ENCODE results near the gene DCAF12.

DCAF12 gene

DNA sequence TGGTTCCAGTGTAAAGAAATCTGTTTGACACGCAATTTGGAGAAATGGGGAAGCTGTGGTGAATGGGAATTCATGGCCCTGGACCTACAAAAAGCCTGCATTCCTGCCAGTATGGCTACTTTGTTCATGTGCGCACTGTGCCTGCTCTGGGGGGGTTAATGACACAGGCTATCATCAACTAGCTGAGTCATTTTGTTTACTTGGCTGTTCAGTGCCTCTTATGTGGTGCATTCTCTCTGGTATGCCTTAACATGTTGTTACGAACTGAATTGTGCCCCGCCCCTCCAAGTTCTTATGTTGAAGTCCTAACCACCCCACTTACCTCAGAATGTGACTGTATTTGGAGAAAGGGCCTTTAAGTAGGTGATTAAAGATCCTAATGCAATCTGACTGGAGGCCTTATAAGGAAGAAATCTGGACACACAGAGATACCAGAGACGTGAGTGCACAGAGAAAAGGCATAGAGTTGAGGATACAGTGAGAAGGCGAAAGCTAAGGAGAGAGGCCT lies 31.9 kb upstream of the DCAF12 start:
- H3K4me3 ChIP-seq (ENCODE audit: control insufficient read depth, low read depth, low read length), result no peak overlapping the region
- TF ChIP-seq, protein P1, sequence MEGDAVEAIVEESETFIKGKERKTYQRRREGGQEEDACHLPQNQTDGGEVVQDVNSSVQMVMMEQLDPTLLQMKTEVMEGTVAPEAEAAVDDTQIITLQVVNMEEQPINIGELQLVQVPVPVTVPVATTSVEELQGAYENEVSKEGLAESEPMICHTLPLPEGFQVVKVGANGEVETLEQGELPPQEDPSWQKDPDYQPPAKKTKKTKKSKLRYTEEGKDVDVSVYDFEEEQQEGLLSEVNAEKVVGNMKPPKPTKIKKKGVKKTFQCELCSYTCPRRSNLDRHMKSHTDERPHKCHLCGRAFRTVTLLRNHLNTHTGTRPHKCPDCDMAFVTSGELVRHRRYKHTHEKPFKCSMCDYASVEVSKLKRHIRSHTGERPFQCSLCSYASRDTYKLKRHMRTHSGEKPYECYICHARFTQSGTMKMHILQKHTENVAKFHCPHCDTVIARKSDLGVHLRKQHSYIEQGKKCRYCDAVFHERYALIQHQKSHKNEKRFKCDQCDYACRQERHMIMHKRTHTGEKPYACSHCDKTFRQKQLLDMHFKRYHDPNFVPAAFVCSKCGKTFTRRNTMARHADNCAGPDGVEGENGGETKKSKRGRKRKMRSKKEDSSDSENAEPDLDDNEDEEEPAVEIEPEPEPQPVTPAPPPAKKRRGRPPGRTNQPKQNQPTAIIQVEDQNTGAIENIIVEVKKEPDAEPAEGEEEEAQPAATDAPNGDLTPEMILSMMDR (conservative IDR thresholded peaks at IDR 0.05; ENCODE audit: control insufficient read depth, insufficient read depth, low read depth, low read length), result no peak
- DNase-seq (ENCODE audit: low read depth), result peak; percentile 88

DNA sequence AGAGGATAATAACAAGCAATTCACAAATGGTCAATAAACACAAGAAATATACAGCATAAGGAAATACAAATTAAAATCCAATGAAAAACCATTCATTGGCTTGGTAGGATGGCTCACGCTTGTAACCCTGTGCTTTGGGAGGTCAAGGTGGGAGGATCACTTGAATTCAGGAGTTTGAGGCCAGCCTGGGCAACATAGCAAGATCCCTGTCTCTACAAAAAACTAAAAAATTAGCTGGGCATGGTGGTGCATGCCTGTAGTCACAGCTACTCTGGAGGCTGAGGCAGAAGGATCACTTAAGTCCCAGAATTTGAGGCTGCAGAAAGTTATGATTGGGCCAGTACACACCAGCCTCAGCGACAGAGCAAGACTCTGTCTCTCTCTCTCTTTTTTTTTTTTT lies 31.4 kb upstream of the DCAF12 start:
- no peak for DNase-seq (ENCODE audit: low read depth)
- no peak overlapping the region for H3K4me3 ChIP-seq (ENCODE audit: control insufficient read depth, low read depth, low read length)
- TF ChIP-seq, protein P1 (conservative IDR thresholded peaks at IDR 0.05; ENCODE audit: control insufficient read depth, insufficient read depth, low read depth, low read length), result no peak

- TF ChIP-seq, protein P1 (conservative IDR thresholded peaks at IDR 0.05; ENCODE audit: control insufficient read depth, insufficient read depth, low read depth, low read length), result no peak
- no peak overlapping the region for H3K4me3 ChIP-seq (ENCODE audit: control insufficient read depth, low read depth, low read length)
- DNase-seq (ENCODE audit: low read depth), result no peak
Measured at GRCh38 chr9:34157318-34157717, 30.8 kb upstream of the DCAF12 start.

DNA sequence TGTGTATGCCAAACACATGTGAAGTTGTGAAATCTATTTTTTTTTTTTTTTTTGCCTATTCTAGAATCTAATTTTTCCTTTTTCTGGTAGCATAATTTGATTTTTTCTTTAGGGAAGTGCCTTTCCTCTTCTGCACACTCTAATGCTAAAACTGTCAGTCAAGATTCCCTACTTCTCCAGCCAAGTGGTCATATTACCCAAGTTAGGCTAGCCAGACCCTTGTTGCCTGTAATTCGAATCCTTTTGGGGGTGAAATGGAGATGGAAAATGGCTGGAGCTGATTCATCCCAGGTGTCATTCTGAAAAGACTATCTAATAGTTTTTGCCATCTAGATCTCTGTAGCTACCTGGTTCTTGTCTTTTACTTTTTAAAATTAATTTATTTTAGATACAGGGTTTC lies 27.6 kb upstream of the DCAF12 start:
- TF ChIP-seq, protein P1 (conservative IDR thresholded peaks at IDR 0.05; ENCODE audit: control insufficient read depth, insufficient read depth, low read depth, low read length), result no peak
- DNase-seq (ENCODE audit: low read depth), result no peak

DNA sequence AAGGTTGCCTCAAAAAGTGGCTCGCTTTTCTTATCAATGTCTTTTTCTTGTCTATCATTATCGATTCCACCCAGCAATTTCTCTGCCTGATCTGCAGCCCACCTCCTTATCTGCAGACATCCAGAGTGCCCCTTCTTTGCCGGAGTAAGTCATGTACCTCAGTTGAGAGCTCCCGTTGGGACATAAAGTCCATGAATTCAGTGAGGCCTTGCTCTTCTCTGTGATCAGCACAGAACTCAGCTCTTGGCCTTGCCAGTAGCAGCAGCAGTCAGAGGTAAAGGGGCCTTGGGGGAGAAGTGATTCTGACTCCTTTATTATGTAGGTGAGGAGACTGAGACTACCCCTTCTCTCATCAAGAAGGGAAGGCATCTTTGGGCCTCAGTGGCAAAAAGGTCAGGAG lies 24.9 kb upstream of the DCAF12 start:
- H3K4me3 ChIP-seq (ENCODE audit: control insufficient read depth, low read depth, low read length), result no peak overlapping the region
- DNase-seq (ENCODE audit: low read depth), result no peak
- TF ChIP-seq, protein P1 (conservative IDR thresholded peaks at IDR 0.05; ENCODE audit: control insufficient read depth, insufficient read depth, low read depth, low read length), result no peak

More for the DNA sequence above, 27.6 kb upstream of the DCAF12 start:
- H3K4me3 ChIP-seq (ENCODE audit: control insufficient read depth, low read depth, low read length), result no peak overlapping the region

DNA sequence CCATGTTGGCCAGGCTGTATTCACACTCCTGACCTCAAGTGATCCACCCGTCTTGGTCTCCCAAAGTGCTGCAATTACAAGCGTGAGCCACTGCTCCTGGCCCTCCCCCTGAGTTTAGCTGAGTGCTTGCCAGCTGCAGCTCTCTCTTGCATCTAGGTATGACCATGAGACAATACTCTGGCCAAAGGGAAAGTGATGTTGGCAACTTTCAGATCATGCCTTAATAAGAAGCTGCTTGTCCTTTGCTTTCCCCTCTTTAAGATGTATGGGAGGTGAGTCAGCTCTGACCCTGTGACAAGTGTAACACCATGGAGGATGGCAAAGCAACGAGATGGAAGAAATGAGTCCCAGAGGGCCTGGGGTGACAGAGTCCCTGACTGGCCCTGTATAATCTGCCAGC lies 18.7 kb upstream of the DCAF12 start:
- no peak overlapping the region for H3K4me3 ChIP-seq (ENCODE audit: control insufficient read depth, low read depth, low read length)
- DNase-seq (ENCODE audit: low read depth), result peak; percentile 16
- TF ChIP-seq, protein P1 (conservative IDR thresholded peaks at IDR 0.05; ENCODE audit: control insufficient read depth, insufficient read depth, low read depth, low read length), result no peak

DNA sequence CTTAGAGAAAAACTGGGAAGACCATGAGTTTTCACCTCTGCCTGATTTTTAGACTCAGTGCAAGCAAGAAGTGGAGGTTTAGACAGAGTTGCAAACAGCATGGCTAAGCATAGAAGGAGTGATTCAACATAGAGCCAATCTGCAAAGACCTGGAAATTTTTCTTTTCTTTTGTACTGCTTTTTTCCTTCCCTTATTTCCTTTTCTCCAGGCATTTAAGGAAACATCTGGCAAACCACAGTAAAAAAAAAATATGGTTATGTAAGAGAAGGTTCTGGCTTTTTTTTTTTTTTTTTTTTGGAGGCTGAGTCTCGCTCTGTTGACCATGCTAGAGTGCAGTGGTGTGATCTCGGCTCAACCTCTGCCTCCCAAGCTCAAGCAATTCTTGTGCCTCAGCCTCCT lies 16.6 kb upstream of the DCAF12 start:
- no peak overlapping the region for H3K4me3 ChIP-seq (ENCODE audit: control insufficient read depth, low read depth, low read length)
- DNase-seq (ENCODE audit: low read depth), result no peak
- TF ChIP-seq, protein P1 (conservative IDR thresholded peaks at IDR 0.05; ENCODE audit: control insufficient read depth, insufficient read depth, low read depth, low read length), result no peak
